ENCODE data around the gene MIEN1.
"Not testable (repeated sequence)": the region's sequence is repeated elsewhere in the genome, so short reads cannot be mapped to it uniquely, and the experiment has no call there.

Gene MIEN1, protein sequence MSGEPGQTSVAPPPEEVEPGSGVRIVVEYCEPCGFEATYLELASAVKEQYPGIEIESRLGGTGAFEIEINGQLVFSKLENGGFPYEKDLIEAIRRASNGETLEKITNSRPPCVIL

DNA sequence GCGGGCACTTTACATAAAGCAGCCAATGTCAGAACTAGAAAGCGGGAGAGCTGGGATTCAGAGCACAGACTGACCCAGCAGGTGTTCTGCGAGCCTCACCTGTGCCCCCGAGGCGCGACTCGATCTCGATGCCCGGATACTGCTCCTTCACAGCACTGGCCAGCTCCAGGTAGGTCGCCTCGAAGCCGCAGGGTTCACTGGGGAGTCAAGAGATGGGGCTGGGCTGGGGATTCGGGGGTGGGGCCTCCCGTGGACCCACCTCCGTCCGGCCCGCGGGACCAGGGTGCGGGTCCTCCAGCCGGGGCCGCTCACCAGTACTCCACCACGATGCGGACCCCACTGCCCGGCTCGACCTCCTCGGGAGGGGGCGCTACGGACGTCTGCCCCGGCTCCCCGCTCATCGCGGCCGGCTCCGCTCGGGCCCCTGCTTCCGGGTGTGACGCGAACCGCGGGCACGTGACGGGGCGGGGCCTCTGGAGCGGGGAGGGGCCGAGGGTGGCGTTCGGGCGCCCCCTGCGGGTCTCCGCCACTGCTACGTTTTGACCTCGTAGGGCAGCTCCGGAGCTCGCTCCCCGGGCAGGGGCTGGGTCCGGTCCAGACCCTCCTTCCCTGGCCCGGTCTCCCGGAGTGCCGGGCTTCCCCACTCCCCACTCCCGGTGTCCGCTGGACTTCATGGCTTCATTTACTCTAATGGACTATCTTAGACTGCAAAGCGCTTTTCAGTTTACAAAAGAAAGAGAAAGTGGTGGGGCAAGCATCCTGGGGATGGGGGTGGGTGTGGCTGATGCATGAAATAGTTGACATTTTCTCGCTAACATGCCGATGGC lies at the start of gene MIEN1:
Gene MIEN1 (minus strand): TSS at position 438 of the 827 bp plus-strand sequence. CDS start 37 bp downstream, at position 401.
- DNase-seq (ENCODE audit: low spot score) = peak; percentile 74

DNA sequence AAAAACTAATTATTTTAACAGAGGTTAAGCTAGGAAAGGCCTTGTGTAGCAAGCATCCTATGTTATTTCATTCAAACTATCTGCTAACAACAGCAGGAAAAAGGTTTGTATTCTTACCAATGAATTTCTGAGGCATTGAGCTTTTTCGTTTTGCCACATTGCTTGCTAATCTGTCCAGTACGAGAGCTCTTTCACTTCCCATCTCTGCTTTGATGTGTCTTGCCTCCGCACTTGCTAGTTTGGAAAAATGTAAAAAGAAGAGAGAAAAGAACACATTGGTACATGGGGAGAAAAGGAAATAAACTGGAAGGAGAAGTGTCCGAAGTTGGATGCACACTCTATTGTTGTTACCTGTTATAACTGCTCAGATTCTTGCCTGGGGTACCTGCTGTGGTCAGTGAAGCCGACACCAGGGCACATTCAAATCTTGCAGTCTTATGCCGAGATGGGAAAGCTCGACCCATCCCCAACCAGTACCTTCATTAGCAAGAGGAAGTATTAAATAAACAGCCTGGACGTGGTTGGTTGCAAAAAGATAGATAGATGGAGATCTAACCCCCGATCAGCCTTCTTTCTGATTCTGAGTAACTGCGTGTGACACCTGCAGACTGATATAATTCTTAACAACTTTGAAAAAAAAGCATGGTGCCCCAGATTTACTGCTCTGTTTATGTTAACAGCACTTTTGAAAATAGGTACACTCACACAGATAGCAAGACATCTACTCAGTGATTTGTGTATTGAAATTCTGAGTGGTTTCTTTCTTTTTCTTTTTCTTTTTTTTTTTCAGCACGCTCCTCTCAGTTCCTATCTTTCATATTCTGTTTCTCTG lies 47.4 kb upstream of the MIEN1 start:
- DNase-seq (ENCODE audit: low spot score) = no peak

GRCh38 chr17:39776252-39776651 lies 45.9 kb upstream of the MIEN1 start:
- no peak for DNase-seq (ENCODE audit: low spot score)

- DNase-seq (ENCODE audit: low spot score) = no peak
These were observed 44.7 kb upstream of the MIEN1 start for GRCh38 chr17:39775031-39775430.

DNA sequence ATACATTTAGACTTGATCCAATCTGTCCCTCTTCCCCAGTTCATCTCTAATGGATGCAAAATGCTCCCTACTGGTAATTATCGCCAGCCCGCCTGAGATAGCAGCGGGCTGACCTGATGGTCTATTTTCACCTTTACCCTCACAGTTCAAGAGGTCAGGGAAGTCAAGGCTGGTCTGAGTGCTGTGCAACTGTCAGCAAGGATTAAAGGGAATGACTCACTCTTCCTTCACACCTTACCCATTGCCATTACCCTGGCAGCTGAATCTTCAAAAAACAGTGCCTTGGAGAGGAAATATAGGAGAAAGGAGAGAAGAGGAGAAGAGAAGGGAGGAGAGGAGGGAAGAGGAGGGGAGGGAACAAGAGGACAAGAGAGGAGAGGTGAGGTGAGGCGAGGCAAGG lies 43.7 kb upstream of the MIEN1 start:
- DNase-seq (ENCODE audit: low spot score) = no peak

GRCh38 chr17:39772987-39773934 lies 42.9 kb upstream of the MIEN1 start:
- DNase-seq (ENCODE audit: low spot score) = no peak

- no peak for DNase-seq (ENCODE audit: low spot score)
These were observed 42.1 kb upstream of the MIEN1 start for GRCh38 chr17:39772415-39772814.

GRCh38 chr17:39769974-39770587 lies 39.7 kb upstream of the MIEN1 start:
- no peak for DNase-seq (ENCODE audit: low spot score)

GRCh38 chr17:39767147-39767546 lies 36.8 kb upstream of the MIEN1 start:
- DNase-seq (ENCODE audit: low spot score) = no peak

- DNase-seq (ENCODE audit: low spot score) = no peak
These were observed 35.4 kb upstream of the MIEN1 start for GRCh38 chr17:39765766-39766165.

GRCh38 chr17:39765175-39765574 lies 34.8 kb upstream of the MIEN1 start:
- DNase-seq (ENCODE audit: low spot score) = no peak

DNA sequence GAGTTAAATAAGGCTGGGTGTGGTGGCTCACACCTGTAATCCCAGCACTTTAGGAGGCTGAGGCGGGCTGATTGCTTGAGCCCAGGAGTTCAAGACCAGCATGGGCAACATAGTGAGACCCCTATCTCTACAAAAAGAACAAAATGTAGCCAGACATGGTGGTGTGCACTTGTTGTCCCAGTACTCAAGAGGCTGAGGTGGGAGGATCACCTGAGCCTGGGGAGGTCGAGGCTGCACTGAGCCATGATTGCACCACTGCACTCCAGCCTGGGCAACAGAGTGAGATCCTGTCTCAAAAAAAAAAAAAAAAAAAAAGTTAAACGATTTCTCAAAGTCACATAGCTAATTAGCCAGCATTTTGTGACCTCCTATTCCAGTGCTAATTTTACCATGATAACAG lies 33.8 kb upstream of the MIEN1 start:
- DNase-seq (ENCODE audit: low spot score) = not testable (repeated sequence)

DNA sequence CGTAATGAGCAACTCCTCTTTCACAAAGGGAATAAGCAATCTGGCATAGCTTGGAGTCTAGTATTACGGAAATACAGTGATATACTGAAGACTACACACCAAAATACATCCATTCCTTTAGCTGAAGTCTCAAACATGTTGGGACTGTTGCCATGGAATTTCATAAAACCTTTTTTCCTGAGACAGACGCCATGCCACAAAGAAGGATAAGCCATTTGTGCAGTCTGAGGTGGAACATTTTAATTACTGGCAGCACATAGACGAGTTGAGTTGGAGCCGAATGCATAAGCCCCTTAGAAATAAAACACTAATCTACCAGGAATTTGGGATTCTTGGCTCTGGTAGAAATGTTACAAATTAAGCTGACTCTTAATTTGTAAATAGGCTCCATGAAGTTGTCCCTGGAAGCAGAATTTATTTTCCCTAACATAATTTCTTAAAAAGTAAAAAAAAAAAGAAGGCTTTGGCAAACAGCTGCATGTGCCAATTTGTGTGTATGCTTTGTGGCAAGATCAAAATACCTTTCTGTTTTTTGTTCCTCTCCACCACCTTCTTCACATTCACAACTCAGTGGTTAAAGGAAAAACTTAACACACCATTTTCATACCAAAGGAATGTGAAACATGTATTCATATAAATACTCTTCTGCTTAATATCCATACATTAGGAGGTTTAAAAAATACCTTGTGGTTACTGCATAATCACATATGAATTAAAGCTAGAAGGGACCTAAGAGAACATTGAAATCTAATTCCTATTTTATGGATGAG lies 32.9 kb upstream of the MIEN1 start:
- DNase-seq (ENCODE audit: low spot score) = no peak

DNA sequence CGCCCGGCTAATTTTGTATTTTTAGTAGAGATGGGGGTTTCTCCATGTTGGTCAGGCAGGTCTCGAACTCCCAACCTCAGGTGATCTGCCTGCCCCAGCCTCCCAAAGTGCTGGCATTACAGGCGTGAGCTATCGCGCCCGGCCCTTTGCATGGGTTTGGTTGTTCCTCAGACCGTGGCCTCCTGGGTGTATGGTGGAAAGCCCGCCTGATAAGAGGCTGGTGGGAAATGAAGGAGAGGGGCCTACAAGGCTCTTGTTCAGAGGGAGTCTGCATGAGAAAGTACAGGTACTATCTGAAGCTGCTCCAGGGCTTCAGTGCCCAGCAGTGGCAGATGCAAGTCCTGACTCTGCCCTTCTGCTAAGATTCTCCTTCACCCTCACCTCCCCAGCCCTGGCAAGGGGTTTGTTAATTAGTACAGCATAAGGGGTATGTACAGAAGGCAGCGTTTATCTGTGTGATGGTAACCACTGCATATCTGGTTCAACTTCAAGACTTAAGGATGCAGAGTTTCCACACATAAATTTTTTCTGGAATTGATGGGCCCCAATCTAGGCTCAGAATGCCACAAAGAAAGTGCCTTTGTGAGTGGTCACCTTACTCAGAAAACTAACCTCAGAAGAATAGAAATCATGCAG lies 31.6 kb upstream of the MIEN1 start:
- no peak for DNase-seq (ENCODE audit: low spot score)

GRCh38 chr17:39759204-39759603 lies 28.9 kb upstream of the MIEN1 start:
- no peak for DNase-seq (ENCODE audit: low spot score)

- DNase-seq (ENCODE audit: low spot score) = no peak
These were observed 27.9 kb upstream of the MIEN1 start for GRCh38 chr17:39757931-39758873.

- DNase-seq (ENCODE audit: low spot score) = no peak
These were observed 26.9 kb upstream of the MIEN1 start for GRCh38 chr17:39757176-39757662.

GRCh38 chr17:39756380-39757079 lies 26.2 kb upstream of the MIEN1 start:
- no peak for DNase-seq (ENCODE audit: low spot score)

Data from pons (tissue), 1 donor.